Left renal cortex interstitium (tissue), 4 donors: ENCODE measurements around the gene TRNT1. TPM values are rescaled to one million over a fixed set of nuclear protein-coding genes. Genes with fewer than 3 reads are reported as not detected.
A peak's percentile ranks its signal among the peaks of the same experiment; 100 is the strongest.

Experiments
- DNase-seq, 4 donors: peaks; one replicate each; pipeline ENCODE4 v3.0.0-alpha.2; 2013; ENCODE audit warnings: low read depth in 4 of 4, low spot score in 2 of 4, missing footprints in 1 of 4
- polyA plus RNA-seq, 4 donors: library from polyadenylated mRNA; unstranded; fragments of 120-200 nt; gene quantifications; one replicate each; pipeline ENCODE4 v1.2.1, GENCODE V29; 2013; ENCODE audit not compliant: insufficient read length in 4 of 4

Gene TRNT1
- polyA plus RNA-seq, 4 donors, result 28.3 to 46.4 (median 34.3) TPM

- DNase-seq, result peak in 3 of 4 donors; percentile 31 to 46 (median 36)
Measured at GRCh38 chr3:3110299-3110630, 16.5 kb upstream of the TRNT1 start, which contains the start of gene IL5RA. TSS of gene IL5RA (minus strand) at chr3:3110374. CDS start at chr3:3104984, 5,390 bp downstream.

DNA sequence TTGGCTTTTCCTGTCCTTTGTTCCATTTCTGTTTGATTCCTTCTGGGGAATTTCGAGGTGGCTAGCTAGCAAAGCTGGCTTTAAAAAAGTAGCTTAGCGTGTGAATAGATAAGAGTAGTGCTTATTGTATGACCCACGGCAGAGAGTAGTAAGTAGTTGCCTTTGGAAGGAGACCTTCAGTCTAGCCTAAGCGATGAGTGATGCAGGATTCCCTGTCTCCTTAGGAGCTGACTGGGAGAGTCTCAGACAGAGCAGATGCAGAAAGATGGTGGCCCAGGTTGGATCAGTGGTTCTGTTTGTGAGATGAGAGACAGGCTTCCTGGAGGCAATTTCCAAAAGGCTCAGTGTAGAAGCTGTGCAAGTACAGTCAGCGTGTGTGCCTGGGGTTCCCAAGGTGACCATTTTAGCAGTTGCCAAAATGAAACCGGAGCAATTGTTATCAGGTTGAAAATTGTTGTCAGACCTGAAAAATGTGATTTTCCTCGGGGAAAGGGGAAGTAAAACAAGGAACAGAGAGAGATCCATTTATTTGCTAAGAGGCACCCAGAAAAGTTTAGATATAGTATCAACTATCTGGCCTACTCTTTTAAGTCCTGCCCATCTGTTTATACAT lies 15.9 kb upstream of the TRNT1 start:
- no peak for DNase-seq

DNA sequence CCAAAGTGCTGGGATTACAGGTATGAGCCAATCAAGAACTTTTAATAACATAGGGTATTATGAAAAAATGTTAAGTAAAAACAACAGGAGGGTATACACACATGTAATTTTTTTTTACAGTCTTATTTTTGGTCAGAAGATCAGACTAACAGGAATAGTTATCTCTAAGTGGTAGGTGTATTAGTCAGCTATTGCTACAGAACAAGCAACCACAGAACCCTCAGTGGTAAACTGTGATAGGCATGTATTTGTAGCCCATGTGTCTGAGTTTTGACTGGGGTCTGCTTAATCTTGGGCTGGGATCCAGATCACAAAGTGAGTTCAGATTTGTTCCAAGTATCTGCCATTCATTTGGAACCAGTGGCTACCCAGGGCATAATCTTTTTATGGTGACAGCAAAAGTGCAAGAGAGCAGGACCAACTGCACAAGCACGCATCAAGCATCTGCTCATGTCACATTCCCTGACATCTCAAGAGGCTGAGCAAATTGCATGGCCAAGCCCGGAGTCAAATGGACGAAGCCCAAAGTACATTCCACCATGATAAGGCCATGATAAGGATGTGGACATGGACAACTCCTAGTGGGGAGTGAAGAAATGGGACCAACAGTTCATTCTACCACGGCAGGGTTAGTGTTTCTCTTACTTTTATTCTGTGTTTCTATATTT lies 13.6 kb upstream of the TRNT1 start:
- no peak for DNase-seq

DNA sequence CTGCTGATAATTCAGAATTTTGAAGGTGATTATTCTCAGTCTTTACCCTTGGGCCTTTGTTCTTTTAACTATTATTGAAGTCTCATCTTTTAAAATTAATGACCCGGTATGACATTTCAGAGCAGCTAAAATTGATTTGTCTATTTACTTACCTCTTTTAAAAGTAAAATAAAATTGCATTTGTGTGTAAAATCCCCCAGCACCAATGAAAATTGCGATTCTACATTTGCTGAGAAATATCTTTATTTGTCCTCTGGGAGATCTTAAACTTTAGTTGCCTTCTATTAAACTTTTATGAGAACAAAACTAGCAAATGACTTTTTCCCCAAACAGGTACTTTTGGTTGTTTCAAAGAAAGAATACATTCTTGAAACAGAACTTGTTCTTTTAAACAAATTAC lies 9.1 kb upstream of the TRNT1 start:
- DNase-seq, result no peak

DNA sequence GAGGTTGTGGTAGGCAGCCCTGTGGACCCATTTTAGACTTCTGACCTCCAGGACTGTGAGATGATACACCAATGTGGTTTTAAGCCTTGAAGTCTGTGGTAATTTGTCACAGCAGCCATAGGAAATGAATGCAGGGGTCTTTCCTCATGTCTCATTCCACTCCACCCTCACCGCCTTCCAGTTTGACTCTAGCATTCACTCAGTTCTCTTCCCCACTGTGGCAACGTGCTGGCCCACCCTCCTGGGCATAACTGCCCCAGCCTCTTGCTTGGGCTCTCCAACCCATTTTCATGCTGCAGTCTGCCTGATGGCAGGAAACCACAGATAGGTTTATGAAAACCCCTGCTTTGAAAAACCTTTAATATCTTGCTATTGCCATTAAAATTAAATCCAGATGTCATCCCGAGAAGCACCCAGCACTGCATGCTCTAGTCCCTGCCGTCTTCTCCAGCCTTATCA lies 7.3 kb upstream of the TRNT1 start:
- no peak for DNase-seq

GRCh38 chr3:3125977-3126376 lies 763 bp upstream of the TRNT1 start:
- no peak for DNase-seq

- peak in 1 of 4 donors; percentile 7 for DNase-seq
Measured at GRCh38 chr3:3127432-3128010, 781 bp downstream of the TRNT1 start.

GRCh38 chr3:3129579-3129978 lies 2.8 kb downstream of the TRNT1 start:
- DNase-seq, result no peak

DNA sequence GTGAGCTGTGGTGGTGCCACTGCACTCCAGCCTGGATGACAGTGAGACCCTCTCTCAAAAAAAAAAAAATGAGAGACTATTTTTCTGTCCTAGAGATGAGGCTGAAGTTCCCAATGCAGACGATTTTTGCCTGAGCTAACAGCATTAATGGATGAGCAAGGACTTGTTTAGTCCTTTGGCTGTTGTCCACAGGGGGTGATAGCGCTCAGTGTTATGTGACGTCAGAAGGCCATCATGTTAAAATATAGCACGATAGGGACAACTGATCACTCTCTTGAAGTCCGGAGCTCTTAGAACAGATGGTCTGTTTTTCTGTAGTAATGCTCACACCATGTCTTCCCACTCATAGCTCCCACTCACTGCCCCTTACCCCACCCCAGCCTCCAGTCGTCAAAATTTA lies 6.8 kb downstream of the TRNT1 start:
- DNase-seq, result no peak

- no peak for DNase-seq
Measured at GRCh38 chr3:3134750-3135448, 8.2 kb downstream of the TRNT1 start.

DNA sequence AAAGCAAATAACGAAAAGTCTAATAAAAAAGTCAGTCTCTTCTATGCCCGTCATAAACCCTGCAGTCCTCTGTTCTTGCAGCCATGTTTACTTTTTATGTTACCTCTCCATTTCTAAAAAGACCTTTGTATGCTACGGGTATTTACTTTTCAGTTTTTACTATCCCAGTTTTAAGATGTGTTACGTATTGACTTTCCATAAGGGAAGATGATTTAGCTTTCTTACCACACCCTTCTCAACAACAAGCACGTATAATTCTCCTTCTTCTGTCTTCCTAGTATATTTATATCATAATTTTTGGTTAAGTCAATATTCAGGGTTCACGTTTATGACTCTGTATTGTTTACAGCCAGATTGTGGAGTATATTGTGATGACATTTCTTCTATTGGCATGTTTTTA lies 10.8 kb downstream of the TRNT1 start:
- DNase-seq, result no peak

DNA sequence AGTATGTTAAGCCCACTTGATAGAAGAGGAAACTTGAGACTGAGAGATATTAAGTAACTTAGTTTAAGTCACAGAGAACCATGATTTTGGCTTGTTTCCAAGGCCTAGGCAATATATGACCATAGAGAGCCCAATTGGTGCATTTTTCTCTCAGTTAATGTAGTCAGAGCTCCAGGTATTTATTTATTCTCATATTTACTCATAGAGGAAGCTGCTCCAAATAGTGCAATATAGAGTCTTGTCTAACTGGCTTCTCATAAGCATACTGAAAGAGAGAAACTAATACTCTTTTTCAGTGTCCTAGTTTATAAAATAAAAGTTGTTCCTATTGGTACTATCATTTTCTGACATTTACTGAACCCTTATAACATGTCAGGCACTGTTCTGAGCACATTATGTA lies 15.2 kb downstream of the TRNT1 start:
- no peak for DNase-seq

DNA sequence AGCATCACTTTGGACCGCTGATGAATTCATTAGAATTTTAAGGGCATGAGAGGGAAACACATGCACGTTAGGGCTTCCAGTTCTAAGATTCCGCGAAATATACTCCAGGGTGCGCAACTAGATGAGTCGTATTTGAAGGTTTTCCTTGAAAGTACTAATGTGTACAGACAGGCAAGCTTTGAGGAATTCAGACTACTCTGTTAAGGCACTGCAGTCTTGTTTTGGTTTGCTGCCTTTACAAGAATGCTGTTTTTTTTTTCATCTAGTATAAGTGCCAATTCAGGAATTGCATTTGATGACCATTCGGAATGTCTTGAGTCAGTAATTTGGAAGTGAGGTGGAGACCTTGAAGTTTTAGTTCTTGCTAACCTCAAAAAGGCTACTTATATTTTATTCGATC lies 19.1 kb downstream of the TRNT1 start:
- no peak for DNase-seq

GRCh38 chr3:3149560-3149959 lies 22.8 kb downstream of the TRNT1 start:
- no peak for DNase-seq

DNA sequence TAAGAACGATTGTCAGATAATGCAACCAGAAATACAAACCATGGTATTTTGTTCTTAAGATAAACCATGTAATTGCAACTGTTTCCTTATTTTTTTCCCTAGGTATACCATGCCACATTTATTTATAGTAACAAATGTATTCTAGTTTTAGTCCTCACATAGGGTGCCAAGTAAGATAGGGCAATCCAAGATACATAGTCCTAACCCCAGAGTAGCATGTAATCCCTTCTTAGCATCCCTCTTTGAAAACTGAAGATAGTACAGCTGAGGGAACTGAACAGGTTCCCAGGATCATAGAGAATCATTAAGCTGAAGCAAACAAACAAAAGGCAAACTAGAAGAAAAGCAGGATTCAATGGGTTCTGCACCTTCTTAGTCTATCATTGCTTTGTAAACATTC lies 24.8 kb downstream of the TRNT1 start:
- no peak for DNase-seq

GRCh38 chr3:3154879-3155610 lies 28.3 kb downstream of the TRNT1 start:
- no peak for DNase-seq

GRCh38 chr3:3157484-3157883 lies 30.7 kb downstream of the TRNT1 start:
- DNase-seq, result no peak

DNA sequence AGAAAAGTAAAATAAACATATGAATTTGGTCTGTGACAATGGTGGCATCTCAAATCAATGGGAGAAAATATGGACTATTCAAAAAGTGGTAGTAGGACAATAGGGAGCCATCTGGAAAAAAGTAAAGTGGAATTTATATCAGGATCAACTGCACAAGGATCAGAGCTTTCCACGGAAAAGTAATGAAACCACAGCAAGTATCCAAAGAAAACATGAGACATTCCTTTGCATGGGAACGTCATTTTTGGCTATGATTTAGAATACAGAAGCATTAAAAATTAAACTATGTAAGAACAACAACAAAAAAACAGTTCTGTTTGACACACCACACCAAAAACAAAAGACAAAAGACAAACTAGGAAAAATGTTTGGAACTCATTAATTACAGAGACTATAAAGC lies 34.1 kb downstream of the TRNT1 start:
- DNase-seq, result no peak

DNA sequence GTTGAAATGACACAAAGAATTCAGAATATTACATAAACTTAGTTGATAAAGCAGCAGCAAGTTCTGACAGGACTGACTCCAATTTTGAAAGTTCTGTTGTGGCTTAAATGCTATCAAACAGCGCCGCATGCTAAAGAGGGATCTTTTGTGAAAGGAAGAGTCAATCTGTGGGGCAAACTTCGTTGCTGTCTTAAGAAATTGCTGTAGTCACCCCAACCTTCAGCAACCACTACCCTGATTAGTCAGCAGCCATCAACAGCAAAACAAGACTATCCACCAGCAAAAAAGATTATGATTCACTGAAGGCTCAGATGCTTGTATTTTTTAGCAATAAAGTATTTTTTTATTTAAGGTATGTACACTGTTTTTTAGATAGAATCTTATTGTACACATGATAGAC lies 38.5 kb downstream of the TRNT1 start:
- no peak for DNase-seq

DNA sequence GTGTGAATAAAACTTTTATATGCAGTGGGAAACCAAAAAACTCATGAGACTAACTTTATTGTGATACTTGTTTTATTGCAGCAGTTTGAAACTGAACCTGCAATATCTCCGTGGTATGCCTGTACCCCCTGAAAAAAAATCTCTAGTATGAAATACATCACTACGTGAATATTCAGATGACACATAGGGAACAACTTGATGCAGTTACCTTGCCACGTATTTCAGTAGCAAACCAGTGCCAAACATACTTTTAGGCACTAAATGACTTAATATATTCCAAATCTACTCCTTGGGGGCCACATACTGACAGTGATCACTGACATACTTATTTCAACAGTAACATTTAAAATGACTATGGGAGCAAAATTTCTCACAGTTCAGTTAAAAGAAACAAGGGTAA lies 38.9 kb downstream of the TRNT1 start:
- no peak for DNase-seq

DNA sequence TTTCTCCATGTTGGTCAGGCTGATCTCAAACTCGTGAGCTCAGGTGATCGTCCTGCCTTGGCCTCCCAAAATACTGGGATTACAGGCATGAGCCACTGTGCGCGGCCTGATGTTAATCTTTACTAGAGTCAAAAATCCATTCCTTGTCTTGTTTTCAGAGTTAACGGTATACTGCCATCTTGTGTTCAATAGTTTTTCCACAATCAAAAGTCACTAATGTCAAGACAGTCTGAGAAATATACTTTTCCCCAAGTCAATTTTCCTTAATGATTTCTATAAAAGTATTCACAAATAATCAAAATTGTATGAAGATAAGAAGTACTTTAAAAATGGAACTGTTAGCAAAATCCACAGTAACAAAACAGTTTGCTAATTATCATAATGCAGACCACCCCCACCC lies 44.3 kb downstream of the TRNT1 start:
- no peak for DNase-seq
